ENCODE data around the gene TTYH3. TPM values are rescaled to one million over a fixed set of nuclear protein-coding genes. Genes with fewer than 3 reads are reported as not detected.

The TTYH3 gene
- total and polyA plus RNA-seq, 9 of the 15 experiments (the other 6 are each of a cell fraction or from before 2014, with no cell fraction given): 0.01 to 5.5 (median 1.1) TPM

- H3K9me1 ChIP-seq (ENCODE audit: control insufficient read depth, insufficient read depth, low read length): no peaks in the 10 kb centered on the region
- H3K4me3 ChIP-seq: no peak within 1 kb of the TSS
- H3K4me1 ChIP-seq (replicated peaks in 1 of 2; ENCODE audit: control insufficient read depth in 2 of 2, insufficient read depth in 2 of 2, low read length in 2 of 2): peaks cover 0 to 27% of the 10 kb centered on the region in 2 experiments; a peak in 2 of 5 replicates
- 0 out of 2 replicates have a peak, but pooled peaks cover 5% of the 10 kb centered on the region for H4K20me1 ChIP-seq (replicated peaks; ENCODE audit: control insufficient read depth, insufficient read depth, low read length)
- no peak within 1 kb of the TSS for H3K27ac ChIP-seq (ENCODE audit: extremely low read depth, low read depth, low read length)
- WGBS (ENCODE audit: insufficient coverage, low coverage, missing lambda C conversion rate): 13% methylated on average over 27 of the region's 41 CpGs
- no peak within 1 kb of the TSS for H3K4me2 ChIP-seq (ENCODE audit: insufficient read depth, low read length)
- no TSS peak for BruUV-seq (replicated peaks)
- H3K36me3 ChIP-seq (ENCODE audit: control insufficient read depth, insufficient read depth, low read length): no peaks in the 10 kb centered on the region
- H3K79me2 ChIP-seq (ENCODE audit: control insufficient read depth, insufficient read depth, low read length): no peaks in the 10 kb centered on the region
- in situ Hi-C loops (cut with MboI) (no loop called here), intact Hi-C loops (cut with micrococcal nuclease) (loop anchor here (10.0 kb wide), 1 partner anchor 123 kb away; no protein-coding TSS in a partner anchor)
- H2AFZ ChIP-seq (ENCODE audit: low read depth, low read length): no peak within 1 kb of the TSS
- no peak for FAIRE-seq
- TF ChIP-seq RUNX1 (IDR thresholded peaks at IDR 0.05; ENCODE audit: low read depth) (no peak), ARID4B (CRISPR knock-in tag; IDR thresholded peaks at IDR 0.05) (no peak)
- no peak within 1 kb of the TSS for H3K9ac ChIP-seq (ENCODE audit: insufficient read depth in 1 of 2, low read depth in 2 of 2, low read length in 2 of 2)
- H3K9me3 ChIP-seq (replicated peaks; ENCODE audit: control insufficient read depth, insufficient read depth, low read depth, low read length): no peaks in the 10 kb centered on the region
- DNase-seq (ENCODE audit: extremely low read depth in 1 of 4, low spot score in 3 of 4): peak in 1 of 4 experiments; percentile 36
- H3K27me3 ChIP-seq (ENCODE audit: control insufficient read depth in 2 of 2, insufficient read depth in 2 of 2, low read length in 2 of 2): peaks cover 33 to 56% of the 10 kb centered on the region in 2 experiments; a peak in 4 of 5 replicates
- no peak for ATAC-seq
- CTCF ChIA-PET (ENCODE audit: low intra/inter-chr PET ratio): no interaction called here
- POLR2A ChIA-PET: no interaction called here
These were observed 56.1 kb downstream of the TTYH3 start, which contains the start of gene AMZ1 for GRCh38 chr7:2687881-2688318. TSS of gene AMZ1 (plus strand) at chr7:2688202. CDS start at chr7:2700452, 12,250 bp downstream.
